Endothelial cell of umbilical vein (primary cell): ENCODE measurements around the gene STK24.

Experiments
- CTCF ChIP-seq, 2 donors: IDR thresholded peaks; 1 replicate in 1 of 2; 2 replicates in 1 of 2; pipeline ENCODE4 v1.5.1; 2011; ENCODE audit warnings: low read length in 2 of 2, mild to moderate bottlenecking in 2 of 2, moderate library complexity in 2 of 2, control low read depth in 1 of 2, inconsistent platforms in 1 of 2, low read depth in 1 of 2; ENCODE audit not compliant: insufficient read depth in 1 of 2; ENCODE audit errors: extremely low read depth in 1 of 2
- JUN ChIP-seq: IDR thresholded peaks from 2 replicates; pipeline ENCODE4 v1.6.1; 2011; ENCODE audit warnings: borderline replicate concordance, low read depth; ENCODE audit not compliant: insufficient read length, insufficient read depth
- MAX ChIP-seq: IDR thresholded peaks from 2 replicates; pipeline ENCODE4 v1.6.1; 2011; ENCODE audit not compliant: insufficient read depth, insufficient read length
- POLR2A ChIP-seq: IDR thresholded peaks from 2 replicates; pipeline ENCODE4 v1.6.1; 2012; ENCODE audit warnings: low read depth, mild to moderate bottlenecking, control low read depth, low read length
- POLR2AphosphoS5 ChIP-seq: IDR thresholded peaks from 2 replicates; pipeline ENCODE4 v1.6.1; 2012; ENCODE audit warnings: low read depth, mild to moderate bottlenecking, control low read depth, low read length, moderate library complexity; ENCODE audit not compliant: insufficient read depth

- TF ChIP-seq MAX, result no peak
- no peak for TF ChIP-seq JUN
- no peak for TF ChIP-seq POLR2AphosphoS5
- no peak for TF ChIP-seq POLR2A
- TF ChIP-seq CTCF (IDR thresholded peaks at IDR 0.05; ENCODE audit: extremely low read depth in 1 of 2, insufficient read depth in 1 of 2, low read depth in 1 of 2, low read length in 2 of 2), result no peak
Observed at GRCh38 chr13:98475522-98475921, 101.4 kb downstream of the STK24 start.
